SKM-1 (cell line): ENCODE data around the gene PAX8.

Experiments
- DNase-seq: peaks from one replicate; lab custom pipeline; 2025; ENCODE audit not compliant: unreplicated experiment; lab: John Stamatoyannopoulos, UW

Gene PAX8

DNA sequence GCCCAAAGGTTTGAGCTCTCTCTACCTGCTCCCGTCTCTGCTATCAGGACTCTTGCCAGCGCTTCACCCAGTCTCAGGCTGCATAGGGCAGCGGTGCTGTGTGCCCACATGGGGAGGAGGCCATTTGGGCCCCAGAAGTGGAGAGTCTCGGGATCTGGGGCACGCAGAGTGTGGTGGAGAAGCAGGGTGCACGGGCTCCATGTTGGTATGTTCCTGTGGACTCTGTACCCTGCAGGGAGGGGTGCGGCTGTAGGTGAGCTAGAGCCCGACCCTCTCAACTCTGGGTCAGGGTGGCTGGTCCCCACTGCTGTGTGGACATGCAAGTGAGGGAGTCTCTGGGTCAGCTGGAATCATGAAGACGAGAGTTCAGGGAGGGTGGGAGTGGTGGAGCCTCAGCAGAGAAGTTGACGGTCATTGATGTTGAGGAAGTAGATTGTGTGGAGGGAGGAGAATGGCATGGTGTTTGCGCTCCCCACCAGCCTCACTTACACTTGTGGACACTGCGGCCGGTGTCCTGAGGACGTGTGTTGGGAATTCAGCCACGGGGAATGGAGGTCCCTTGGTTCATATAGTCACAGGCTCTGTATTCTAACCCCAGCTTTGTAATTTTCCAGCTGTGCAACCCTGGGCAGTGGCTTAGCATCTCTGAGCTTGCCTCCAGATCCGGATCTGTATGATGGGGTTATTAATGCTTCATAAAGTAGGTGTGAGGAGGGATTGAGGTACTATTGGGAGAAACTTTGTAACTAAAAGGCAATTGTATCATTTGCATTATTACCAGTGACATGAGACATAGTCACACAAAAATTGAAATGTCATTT, 105.8 kb downstream of the PAX8 start:
- no peak for DNase-seq

DNA sequence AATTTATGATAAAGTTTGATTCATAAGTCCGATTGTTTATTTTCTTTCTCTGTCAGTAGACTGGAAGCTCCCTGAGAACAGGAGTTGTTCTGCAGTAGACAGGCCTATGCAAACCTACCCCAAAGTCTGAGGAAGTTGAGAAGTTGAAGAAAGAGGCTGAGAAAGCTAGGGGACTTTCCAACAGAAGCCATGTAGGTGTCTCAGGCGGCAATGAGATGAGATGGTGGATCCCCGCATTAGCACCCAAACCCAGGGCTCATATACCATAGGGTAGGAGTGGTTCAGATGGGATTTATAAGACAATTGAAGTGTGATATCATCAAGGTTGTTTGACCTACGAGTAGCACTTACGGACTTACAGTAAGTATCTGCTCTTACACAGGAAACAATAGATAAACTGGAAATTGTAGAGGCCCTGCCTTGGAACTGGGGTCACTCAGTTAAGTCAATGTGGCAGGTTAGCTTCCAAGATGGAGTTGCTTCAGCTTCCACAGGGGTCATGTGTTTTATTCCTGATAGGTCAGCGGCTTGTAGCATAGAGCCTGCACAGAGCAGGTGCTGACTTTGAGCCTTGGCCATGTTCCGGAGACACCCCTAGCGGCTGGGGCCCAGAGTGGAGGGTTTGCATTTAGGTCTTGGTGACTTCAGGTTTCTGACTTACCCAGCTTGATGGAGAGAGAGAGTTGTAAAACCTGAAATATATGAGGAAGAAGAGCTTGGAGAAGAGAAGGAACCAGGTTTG, 107.2 kb downstream of the PAX8 start:
- no peak for DNase-seq

- no peak for DNase-seq
These were observed 109.1 kb downstream of the PAX8 start for GRCh38 chr2:113169586-113169985.

- DNase-seq, result no peak
These were observed 109.7 kb downstream of the PAX8 start for GRCh38 chr2:113169002-113169530.

GRCh38 chr2:113167962-113168340, 110.8 kb downstream of the PAX8 start:
- no peak for DNase-seq

GRCh38 chr2:113167115-113167932, 111.4 kb downstream of the PAX8 start:
- DNase-seq, result no peak

GRCh38 chr2:113166187-113166645, 112.5 kb downstream of the PAX8 start:
- DNase-seq, result no peak
